Measurements from ENCODE around the gene TTC9B. TPM values are rescaled to one million over a fixed set of nuclear protein-coding genes. Genes with fewer than 3 reads are reported as not detected.

TTC9B gene
- total and polyA plus RNA-seq, 2 experiments from 2014 or later: not detected

GRCh38 chr19:40251991-40252390 is 33.8 kb upstream of the TTC9B start:
- no peaks in the 10 kb centered on the region for H3K4me1 ChIP-seq (ENCODE audit: insufficient read depth)
- H3K27ac ChIP-seq: no peak overlapping the region
- no peaks in the 10 kb centered on the region for H3K27me3 ChIP-seq (replicated peaks; ENCODE audit: insufficient read depth)
- H3K36me3 ChIP-seq (ENCODE audit: low read depth): peaks cover 18% of the 10 kb centered on the region; the same call in 1 of the 2 replicates
- TF ChIP-seq EZH2phosphoT487 (IDR thresholded peaks at IDR 0.05; ENCODE audit: insufficient read depth, low read depth) (no peak), EZH2 (IDR thresholded peaks at IDR 0.05; ENCODE audit: insufficient read depth, poor library complexity, severe bottlenecking) (no peak)
- in situ Hi-C loops (cut with MboI): no loop called here
- no peaks in the 10 kb centered on the region for H3K9me2 ChIP-seq (ENCODE audit: insufficient read depth)
- peaks cover 95% of the 10 kb centered on the region for H3K79me2 ChIP-seq (ENCODE audit: insufficient read depth)
- H3K9ac ChIP-seq: no peak overlapping the region
- no peaks in the 10 kb centered on the region for H4K20me1 ChIP-seq (ENCODE audit: insufficient read depth)
- no peak for DNase-seq
- H3K4me2 ChIP-seq (ENCODE audit: unreplicated experiment): no peak overlapping the region
- H2AFZ ChIP-seq: no peak overlapping the region
- H3K9me3 ChIP-seq (ENCODE audit: low read depth): no peaks in the 10 kb centered on the region
- no peaks in the 10 kb centered on the region for H3F3A ChIP-seq (ENCODE audit: insufficient read depth)
- H3K4me3 ChIP-seq: no peak overlapping the region
- 59 to 72% methylated on average over 3 to 4 of the region's 4 CpGs for WGBS, 2 experiments (ENCODE audit: low coverage in 1 of 2, low lambda C conversion rate in 2 of 2, missing lambda C conversion rate in 2 of 2)

GRCh38 chr19:40251244-40251643 is 33.1 kb upstream of the TTC9B start:
- Histone ChIP-seq H3F3A (ENCODE audit: insufficient read depth) (no peaks in the 10 kb centered on the region), H3K4me3 (no peak overlapping the region), H2AFZ (no peak overlapping the region), H3K27me3 (replicated peaks; ENCODE audit: insufficient read depth) (no peaks in the 10 kb centered on the region), H3K9me2 (ENCODE audit: insufficient read depth) (no peaks in the 10 kb centered on the region), H3K4me1 (ENCODE audit: insufficient read depth) (no peaks in the 10 kb centered on the region), H3K27ac (no peak overlapping the region), H3K36me3 (ENCODE audit: low read depth) (peaks cover 18% of the 10 kb centered on the region; the same call in 1 of the 2 replicates), H3K9ac (no peak overlapping the region), H3K9me3 (ENCODE audit: low read depth) (no peaks in the 10 kb centered on the region), H4K20me1 (ENCODE audit: insufficient read depth) (no peaks in the 10 kb centered on the region), H3K4me2 (ENCODE audit: unreplicated experiment) (no peak overlapping the region), H3K79me2 (ENCODE audit: insufficient read depth) (peaks cover 95% of the 10 kb centered on the region)
- DNase-seq: no peak
- TF ChIP-seq EZH2phosphoT487 (IDR thresholded peaks at IDR 0.05; ENCODE audit: insufficient read depth, low read depth) (no peak), EZH2 (IDR thresholded peaks at IDR 0.05; ENCODE audit: insufficient read depth, poor library complexity, severe bottlenecking) (no peak)
- in situ Hi-C loops (cut with MboI): no loop called here

GRCh38 chr19:40249781-40250180 is 31.6 kb upstream of the TTC9B start:
- no peak overlapping the region for H3K9ac ChIP-seq
- 80 to 85% methylated on average over 11 of the region's 11 CpGs for WGBS, 2 experiments (ENCODE audit: low coverage in 1 of 2, low lambda C conversion rate in 2 of 2, missing lambda C conversion rate in 2 of 2)
- H3K27ac ChIP-seq: no peak overlapping the region
- H3K4me2 ChIP-seq (ENCODE audit: unreplicated experiment): no peak overlapping the region
- H3K9me2 ChIP-seq (ENCODE audit: insufficient read depth): no peaks in the 10 kb centered on the region
- no peak for TF ChIP-seq EZH2phosphoT487 (IDR thresholded peaks at IDR 0.05; ENCODE audit: insufficient read depth, low read depth)
- no peak for TF ChIP-seq EZH2 (IDR thresholded peaks at IDR 0.05; ENCODE audit: insufficient read depth, poor library complexity, severe bottlenecking)
- H3K4me1 ChIP-seq (ENCODE audit: insufficient read depth): no peaks in the 10 kb centered on the region
- H2AFZ ChIP-seq: no peak overlapping the region
- no peaks in the 10 kb centered on the region for H3F3A ChIP-seq (ENCODE audit: insufficient read depth)
- H4K20me1 ChIP-seq (ENCODE audit: insufficient read depth): no peaks in the 10 kb centered on the region
- peaks cover 95% of the 10 kb centered on the region for H3K79me2 ChIP-seq (ENCODE audit: insufficient read depth)
- H3K36me3 ChIP-seq (ENCODE audit: low read depth): peaks cover 14% of the 10 kb centered on the region; the same call in 1 of the 2 replicates
- H3K27me3 ChIP-seq (replicated peaks; ENCODE audit: insufficient read depth): no peaks in the 10 kb centered on the region
- H3K4me3 ChIP-seq: no peak overlapping the region
- DNase-seq: no peak
- in situ Hi-C loops (cut with MboI): no loop called here
- H3K9me3 ChIP-seq (ENCODE audit: low read depth): no peaks in the 10 kb centered on the region

- H3K27me3 ChIP-seq (replicated peaks; ENCODE audit: insufficient read depth): no peaks in the 10 kb centered on the region
- no peak overlapping the region for H3K4me2 ChIP-seq (ENCODE audit: unreplicated experiment)
- in situ Hi-C loops (cut with MboI): no loop called here
Observed at GRCh38 chr19:40249201-40249600, 31.0 kb upstream of the TTC9B start.

GRCh38 chr19:40247735-40248262 is 29.6 kb upstream of the TTC9B start:
- Histone ChIP-seq H4K20me1 (ENCODE audit: insufficient read depth) (no peaks in the 10 kb centered on the region), H3K27ac (no peak overlapping the region), H3K4me3 (no peak overlapping the region), H3K9me3 (ENCODE audit: low read depth) (no peaks in the 10 kb centered on the region), H3K79me2 (ENCODE audit: insufficient read depth) (peaks cover 94% of the 10 kb centered on the region), H3K27me3 (replicated peaks; ENCODE audit: insufficient read depth) (no peaks in the 10 kb centered on the region), H3K9me2 (ENCODE audit: insufficient read depth) (no peaks in the 10 kb centered on the region), H3K9ac (no peak overlapping the region), H3K4me1 (ENCODE audit: insufficient read depth) (no peaks in the 10 kb centered on the region), H2AFZ (no peak overlapping the region), H3K36me3 (ENCODE audit: low read depth) (no peaks in the 10 kb centered on the region), H3K4me2 (ENCODE audit: unreplicated experiment) (no peak overlapping the region), H3F3A (ENCODE audit: insufficient read depth) (no peaks in the 10 kb centered on the region)
- DNase-seq: no peak
- in situ Hi-C loops (cut with MboI): no loop called here
- TF ChIP-seq EZH2 (IDR thresholded peaks at IDR 0.05; ENCODE audit: insufficient read depth, poor library complexity, severe bottlenecking): no peak
- WGBS, 2 experiments (ENCODE audit: low coverage in 1 of 2, low lambda C conversion rate in 2 of 2, missing lambda C conversion rate in 2 of 2): 77 to 79% methylated on average over 12 of the region's 12 CpGs

More at GRCh38 chr19:40249201-40249600, 31.0 kb upstream of the TTC9B start:
- 80 to 87% methylated on average over 10 of the region's 10 CpGs for WGBS, 2 experiments (ENCODE audit: low coverage in 1 of 2, low lambda C conversion rate in 2 of 2, missing lambda C conversion rate in 2 of 2)
- TF ChIP-seq EZH2phosphoT487 (IDR thresholded peaks at IDR 0.05; ENCODE audit: insufficient read depth, low read depth): no peak
- no peak for TF ChIP-seq EZH2 (IDR thresholded peaks at IDR 0.05; ENCODE audit: insufficient read depth, poor library complexity, severe bottlenecking)
- Histone ChIP-seq H3F3A (ENCODE audit: insufficient read depth) (no peaks in the 10 kb centered on the region), H3K9me3 (ENCODE audit: low read depth) (no peaks in the 10 kb centered on the region), H3K27ac (no peak overlapping the region), H2AFZ (no peak overlapping the region), H4K20me1 (ENCODE audit: insufficient read depth) (no peaks in the 10 kb centered on the region), H3K9me2 (ENCODE audit: insufficient read depth) (no peaks in the 10 kb centered on the region), H3K79me2 (ENCODE audit: insufficient read depth) (peaks cover 95% of the 10 kb centered on the region), H3K9ac (no peak overlapping the region), H3K4me3 (no peak overlapping the region), H3K4me1 (ENCODE audit: insufficient read depth) (no peaks in the 10 kb centered on the region), H3K36me3 (ENCODE audit: low read depth) (peaks cover 8% of the 10 kb centered on the region; the same call in 1 of the 2 replicates)
- DNase-seq: no peak
